ENCODE data around the gene GPX5.
A peak's percentile ranks its signal among the peaks of the same experiment; 100 is the strongest.
"Not testable (repeated sequence)": the region's sequence is repeated elsewhere in the genome, so short reads cannot be mapped to it uniquely, and the experiment has no call there.

The GPX5 gene

DNA sequence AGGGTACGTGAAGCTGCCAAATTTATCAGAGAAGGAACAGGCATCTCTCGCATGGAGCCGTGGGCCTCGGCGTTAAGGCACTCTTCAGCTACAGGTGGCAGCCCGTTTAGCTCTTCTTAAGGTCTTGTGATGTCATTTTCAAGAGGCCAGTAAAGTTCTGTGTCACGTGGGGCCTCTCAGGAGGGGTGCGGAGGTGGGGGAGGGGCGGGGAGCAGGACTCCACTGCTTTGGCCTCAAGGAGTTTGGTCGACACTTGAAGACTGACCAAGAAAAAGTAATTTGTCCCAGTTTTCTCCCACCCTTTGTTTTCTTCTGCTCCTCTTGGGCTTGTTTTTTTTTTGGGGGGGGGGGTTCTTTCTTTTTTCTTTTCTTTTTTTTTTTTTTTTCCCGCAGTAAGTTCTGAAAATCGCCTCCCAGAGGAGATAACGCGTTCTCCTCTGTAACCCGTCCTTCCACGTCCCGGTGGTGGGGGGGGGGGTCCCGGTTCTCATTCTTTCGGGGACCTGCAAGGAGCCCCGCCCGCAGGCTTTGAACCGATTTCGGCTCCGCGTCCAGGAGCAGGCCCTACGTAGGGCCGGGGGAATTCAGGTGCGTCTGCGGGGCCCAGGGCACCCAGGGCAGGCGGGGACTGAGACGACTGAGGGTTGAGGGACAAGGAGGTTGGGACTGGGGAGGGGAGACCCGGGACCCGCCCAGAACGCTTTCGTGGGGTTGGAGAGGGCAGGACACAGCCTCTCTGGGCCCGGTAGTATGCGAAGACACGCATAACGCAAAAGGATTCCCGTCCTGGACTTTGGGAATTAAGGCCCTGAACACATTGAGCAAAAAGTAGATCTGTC, 36.1 kb upstream of the GPX5 start:
- peak; percentile 41 for DNase-seq (ENCODE audit: extremely low read depth, low read depth)
- TF ChIP-seq, protein P1, sequence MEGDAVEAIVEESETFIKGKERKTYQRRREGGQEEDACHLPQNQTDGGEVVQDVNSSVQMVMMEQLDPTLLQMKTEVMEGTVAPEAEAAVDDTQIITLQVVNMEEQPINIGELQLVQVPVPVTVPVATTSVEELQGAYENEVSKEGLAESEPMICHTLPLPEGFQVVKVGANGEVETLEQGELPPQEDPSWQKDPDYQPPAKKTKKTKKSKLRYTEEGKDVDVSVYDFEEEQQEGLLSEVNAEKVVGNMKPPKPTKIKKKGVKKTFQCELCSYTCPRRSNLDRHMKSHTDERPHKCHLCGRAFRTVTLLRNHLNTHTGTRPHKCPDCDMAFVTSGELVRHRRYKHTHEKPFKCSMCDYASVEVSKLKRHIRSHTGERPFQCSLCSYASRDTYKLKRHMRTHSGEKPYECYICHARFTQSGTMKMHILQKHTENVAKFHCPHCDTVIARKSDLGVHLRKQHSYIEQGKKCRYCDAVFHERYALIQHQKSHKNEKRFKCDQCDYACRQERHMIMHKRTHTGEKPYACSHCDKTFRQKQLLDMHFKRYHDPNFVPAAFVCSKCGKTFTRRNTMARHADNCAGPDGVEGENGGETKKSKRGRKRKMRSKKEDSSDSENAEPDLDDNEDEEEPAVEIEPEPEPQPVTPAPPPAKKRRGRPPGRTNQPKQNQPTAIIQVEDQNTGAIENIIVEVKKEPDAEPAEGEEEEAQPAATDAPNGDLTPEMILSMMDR (IDR thresholded peaks at IDR 0.05; ENCODE audit: low read depth, low read length): no peak

DNA sequence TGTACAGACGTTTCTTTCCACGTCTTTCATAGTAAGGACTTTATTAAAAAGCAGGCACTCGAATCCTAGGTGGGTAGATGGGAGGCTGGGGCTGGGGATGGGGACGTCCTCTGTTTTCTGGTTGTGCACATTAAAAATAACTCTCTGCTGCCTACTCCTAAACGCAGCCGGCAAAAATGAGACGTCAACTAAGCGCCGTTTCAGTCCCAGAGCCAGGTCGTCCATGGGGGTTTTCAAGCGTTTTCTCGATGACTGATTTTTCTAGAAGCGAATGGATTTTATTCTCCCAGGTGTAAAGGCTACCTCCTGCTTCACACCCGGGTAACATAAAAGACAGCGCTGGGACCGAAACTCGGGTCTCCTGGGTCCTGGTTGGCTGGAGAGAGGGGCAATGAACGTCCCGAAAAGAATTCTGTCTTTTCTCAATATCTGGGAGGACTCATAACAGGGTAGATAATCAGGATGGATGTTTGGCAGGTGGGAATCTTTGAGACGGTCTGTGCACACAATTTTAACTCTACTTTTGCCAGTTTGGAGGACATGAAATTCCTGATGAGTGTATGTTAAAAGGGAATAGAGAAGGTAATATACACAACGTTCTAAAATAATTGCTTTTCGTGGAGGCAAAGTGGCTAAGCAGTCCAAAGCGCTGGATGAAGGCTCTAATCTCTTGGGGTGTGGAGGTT, 35.3 kb upstream of the GPX5 start:
- TF ChIP-seq, protein P1 (IDR thresholded peaks at IDR 0.05; ENCODE audit: low read depth, low read length): no peak

DNA sequence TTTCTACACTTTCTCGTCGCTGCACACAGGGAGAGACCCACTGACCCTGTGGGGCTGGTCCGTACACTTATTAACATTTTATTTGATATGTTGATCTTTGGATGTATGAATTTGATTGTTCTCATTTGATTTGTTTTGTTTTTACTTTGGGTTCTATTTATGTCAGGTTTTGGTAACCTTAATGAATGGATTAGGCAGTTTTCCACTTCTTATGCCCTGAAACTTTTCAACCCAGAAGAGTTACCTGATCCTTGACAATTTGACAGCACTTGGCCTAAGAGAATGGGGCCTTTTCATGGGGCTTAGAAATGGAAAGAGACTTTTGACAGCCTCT, 33.7 kb upstream of the GPX5 start:
- TF ChIP-seq, protein P1 (IDR thresholded peaks at IDR 0.05; ENCODE audit: low read depth, low read length): no peak

More for the DNA sequence above, 35.3 kb upstream of the GPX5 start:
- no peak for DNase-seq (ENCODE audit: extremely low read depth, low read depth)

DNA sequence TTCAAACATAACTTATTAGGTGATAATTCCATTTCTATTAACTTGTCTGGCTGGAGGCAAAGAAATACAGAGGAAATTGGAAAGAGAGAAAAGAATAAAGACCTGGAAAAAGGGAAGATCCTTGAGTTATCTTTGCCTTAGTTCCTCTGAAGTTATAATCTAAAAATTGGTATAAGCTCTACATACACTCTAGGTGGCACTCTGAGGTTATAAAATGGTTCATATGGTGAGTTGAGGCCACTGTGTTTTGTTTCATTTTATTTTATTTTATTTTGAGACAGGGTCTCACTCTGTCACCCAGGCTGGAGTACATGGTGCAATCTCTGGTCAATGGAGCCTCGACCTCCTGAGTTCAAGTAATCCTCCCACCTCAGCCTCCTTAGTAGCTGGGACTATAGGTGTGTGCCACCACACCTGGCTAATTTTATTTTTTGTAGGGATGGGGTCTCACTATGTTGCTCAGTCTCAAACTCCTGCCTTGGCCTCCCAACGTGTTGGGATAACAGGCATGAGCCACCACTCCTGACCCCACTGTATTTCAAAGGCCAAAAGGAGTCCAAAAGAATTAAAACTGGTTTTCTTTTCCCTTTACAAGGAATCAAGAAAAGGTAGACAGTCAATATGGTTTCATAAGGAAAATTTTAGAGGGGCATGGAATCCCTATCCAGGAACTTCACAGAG, 29.4 kb upstream of the GPX5 start:
- no peak for DNase-seq (ENCODE audit: extremely low read depth, low read depth)
- TF ChIP-seq, protein P1 (IDR thresholded peaks at IDR 0.05; ENCODE audit: low read depth, low read length): no peak

More for the DNA sequence above, 33.7 kb upstream of the GPX5 start:
- DNase-seq (ENCODE audit: extremely low read depth, low read depth): no peak

DNA sequence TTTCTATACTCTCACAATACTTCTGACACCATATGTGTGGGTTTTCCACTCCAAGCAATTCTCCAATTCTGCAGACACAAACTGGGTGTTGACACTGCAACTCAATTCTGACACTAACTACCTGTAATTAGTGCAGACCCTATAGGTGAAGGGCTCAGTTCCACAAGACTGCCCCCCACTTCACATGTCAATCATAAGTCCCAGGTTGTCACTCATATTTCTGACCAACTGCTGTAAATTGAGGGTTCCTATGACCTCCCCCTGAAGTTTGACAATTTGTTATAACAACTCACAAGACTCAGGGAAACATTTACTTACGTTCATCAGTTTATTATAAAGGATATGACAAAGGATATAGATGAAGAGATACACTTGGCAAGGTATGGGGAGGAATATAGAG, 28.4 kb upstream of the GPX5 start:
- TF ChIP-seq, protein P1 (IDR thresholded peaks at IDR 0.05; ENCODE audit: low read depth, low read length): no peak

DNA sequence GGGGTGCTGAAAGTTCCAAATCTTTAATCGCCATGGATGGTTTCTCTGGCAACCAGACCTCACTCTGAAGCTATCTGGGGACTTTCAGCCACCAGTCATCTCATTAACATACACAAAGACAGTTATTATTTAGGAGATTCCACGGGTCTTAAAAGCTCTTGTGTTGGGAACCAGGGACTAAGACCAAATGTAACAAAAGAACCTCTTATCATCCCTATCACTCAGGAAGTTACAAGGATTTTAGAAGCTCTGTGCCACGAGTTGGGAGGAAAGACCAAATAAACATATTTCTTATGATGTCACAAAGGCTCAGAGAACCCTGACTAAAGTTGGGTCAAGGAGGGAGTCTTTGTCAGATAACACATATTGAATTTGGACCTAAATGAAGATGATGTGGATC, 27.8 kb upstream of the GPX5 start:
- DNase-seq (ENCODE audit: extremely low read depth, low read depth): no peak
- TF ChIP-seq, protein P1 (IDR thresholded peaks at IDR 0.05; ENCODE audit: low read depth, low read length): no peak

More for the DNA sequence above, 28.4 kb upstream of the GPX5 start:
- DNase-seq (ENCODE audit: extremely low read depth, low read depth): no peak

DNA sequence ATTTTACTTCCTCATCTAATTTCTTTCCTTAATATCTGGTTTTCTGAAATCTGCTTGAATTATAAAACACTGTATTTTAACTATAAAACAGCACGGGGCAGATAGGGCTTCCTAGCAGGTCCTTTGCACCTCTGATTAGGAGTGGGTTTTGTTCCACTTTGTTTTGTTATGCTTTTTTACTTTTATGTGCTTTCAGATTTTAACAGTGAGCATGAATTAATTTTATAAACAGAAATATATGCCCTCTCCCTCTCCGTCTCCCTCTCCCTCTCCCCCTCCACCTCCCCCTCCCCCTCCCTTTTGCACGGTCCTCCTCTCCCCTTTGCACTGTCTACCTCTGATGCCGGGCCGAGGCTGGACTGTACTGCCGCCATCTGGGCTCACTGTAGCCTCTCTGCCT, 24.4 kb upstream of the GPX5 start:
- TF ChIP-seq, protein P1 (IDR thresholded peaks at IDR 0.05; ENCODE audit: low read depth, low read length): no peak
- DNase-seq (ENCODE audit: extremely low read depth, low read depth): no peak

DNA sequence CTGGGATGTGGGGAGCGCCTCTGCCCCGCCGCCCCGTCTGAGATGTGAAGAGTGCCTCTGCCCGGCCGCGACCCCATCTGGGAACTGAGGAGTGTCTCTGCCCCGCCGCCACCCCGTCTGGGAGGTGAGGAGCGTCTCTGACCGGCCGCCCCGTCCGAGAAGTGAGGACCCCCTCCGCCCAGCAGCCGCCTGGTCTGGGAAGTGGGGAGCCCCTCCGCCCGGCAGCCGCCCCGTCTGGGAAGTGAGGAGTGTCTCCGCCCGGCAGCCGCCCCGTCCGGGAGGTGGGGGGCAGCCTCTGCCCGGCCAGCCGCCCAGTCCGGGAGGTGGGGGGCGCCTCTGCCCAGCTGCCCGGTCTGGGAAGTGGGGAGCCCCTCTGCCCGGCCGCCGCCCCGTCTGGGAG, 23.5 kb upstream of the GPX5 start:
- DNase-seq (ENCODE audit: extremely low read depth, low read depth): not testable (repeated sequence)

DNA sequence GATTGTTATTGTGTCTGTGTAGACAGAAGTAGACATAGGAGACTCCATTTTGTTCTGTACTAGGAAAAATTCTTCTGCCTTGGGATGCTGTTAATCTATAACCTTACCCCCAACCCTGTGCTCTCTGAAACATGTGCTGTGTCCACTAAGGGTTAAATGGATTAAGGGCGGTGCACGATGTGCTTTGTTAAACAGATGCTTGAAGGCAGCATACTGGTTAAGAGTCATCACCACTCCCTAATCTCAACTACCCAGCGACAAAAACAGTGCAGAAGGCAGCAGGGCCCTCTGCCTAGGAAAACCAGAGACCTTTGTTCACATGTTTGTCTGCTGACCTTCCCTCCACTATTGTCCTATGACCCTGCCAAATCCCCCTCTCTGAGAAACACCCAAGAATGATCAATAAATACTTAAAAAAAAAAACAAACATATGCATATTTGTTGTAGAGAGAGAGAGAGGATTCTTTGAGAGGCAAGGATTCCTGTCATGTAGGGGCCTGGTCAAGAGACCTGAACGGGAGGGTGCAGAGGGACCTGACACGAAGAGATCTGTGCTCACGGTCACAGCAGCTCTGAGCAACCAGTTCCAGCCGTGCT, 22.9 kb upstream of the GPX5 start:
- DNase-seq (ENCODE audit: extremely low read depth, low read depth): not testable (repeated sequence)
